HG02885 (cell line): ENCODE measurements around the gene NPFFR1.

Source experiments
- ATAC-seq: cut with Tn5 transposase; IDR thresholded peaks from one replicate; pipeline ENCODE4 v1.9.1; 2021; ENCODE audit warnings: mild to moderate bottlenecking; ENCODE audit not compliant: unreplicated experiment, poor library complexity

NPFFR1 gene

DNA sequence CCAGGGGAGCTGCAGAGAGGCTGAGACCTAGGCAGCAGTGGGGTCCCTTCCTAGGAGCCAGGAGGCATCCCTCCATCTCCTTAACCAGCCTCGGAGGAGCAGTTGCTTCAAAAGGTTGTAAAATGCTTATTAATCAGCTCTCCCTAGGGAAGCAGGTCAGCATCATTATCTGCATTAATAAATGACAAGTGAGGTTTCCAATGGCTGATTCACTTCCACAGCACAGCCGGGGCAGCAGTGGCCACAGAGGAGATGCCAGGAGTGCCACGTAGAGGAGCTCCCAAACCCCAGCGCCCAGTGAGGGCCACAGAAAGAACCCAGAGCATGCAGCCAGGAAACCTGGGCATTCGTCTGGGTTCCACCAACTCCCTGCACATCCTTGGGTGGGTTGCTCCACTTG lies 8.2 kb upstream of the NPFFR1 start:
- no peak for ATAC-seq

DNA sequence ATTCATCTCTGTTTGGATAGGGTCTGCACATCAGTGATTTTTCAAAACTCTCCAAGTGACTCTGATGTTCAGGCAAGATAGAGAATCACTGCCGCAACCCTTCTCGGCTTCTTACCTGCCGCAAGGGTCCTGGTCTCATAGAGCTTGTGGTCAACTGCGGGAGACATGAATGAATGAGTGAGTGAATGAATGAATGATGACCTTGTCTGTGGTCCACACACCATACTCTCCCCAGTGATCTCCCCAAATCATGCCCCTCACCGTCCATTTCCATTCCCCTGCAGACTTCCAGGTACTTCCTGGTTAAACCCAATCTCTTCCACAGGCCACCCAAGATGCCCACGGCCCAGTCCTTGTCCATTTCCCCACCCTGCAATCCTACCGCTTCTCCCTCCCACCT lies 5.9 kb upstream of the NPFFR1 start:
- ATAC-seq, result no peak

DNA sequence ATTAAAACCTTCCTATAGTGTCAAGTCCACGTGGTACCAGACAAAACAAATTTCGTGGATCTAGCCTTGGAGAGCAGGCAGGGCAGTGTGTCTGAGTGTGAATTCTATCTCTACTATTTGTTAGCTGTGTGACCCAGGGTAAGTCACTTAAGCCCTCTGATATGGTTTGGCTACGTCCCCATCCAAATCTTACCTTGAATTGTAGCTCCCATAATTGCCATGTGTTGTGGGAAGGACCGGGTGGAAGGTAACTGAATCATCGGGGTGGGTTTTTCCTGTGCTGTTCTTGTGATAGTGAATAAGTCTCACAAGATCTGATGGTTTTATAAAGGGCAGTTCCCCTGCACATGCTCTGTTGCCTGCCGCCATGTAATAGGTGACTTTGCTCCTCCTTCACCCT lies 2.8 kb upstream of the NPFFR1 start:
- no peak for ATAC-seq

DNA sequence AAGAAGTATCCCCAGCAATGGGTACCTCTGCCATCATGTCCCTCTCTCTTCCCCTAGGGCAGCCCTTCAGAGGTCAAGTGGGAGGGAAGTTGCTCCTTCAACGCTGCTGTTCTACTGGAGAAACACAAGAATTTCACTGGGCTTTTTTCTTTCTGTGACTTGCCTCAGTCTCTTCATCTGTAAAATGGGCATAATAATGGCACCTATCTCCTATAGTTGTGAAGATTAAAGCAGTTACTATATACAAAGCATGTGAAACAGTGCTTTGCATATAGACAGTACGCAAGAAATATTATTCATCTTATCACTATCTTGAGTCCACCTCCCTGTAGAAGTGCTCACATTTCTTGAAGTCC lies 1.6 kb upstream of the NPFFR1 start:
- no peak for ATAC-seq

GRCh38 chr10:70284542-70285475 lies 1.0 kb upstream of the NPFFR1 start:
- no peak for ATAC-seq

GRCh38 chr10:70283071-70283444 lies 746 bp downstream of the NPFFR1 start:
- ATAC-seq, result no peak

DNA sequence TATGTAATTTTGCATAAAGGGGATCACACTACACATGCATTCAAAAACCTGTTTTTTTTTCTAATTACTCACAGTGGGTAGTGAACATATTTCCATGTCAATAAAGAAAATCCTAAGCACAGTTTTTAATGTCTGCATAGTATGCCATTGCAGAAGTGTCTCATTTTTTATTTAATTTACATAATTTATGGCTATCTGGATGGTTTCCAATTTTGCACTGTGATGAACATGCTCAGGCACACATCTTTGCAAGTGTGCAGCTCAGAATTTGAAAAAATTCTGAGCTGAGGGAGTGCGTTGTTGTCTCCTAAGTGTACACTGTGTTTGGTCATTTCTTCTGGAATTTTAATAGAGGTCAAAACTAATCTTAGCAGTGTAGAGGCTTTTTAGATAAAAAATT lies 2.2 kb downstream of the NPFFR1 start:
- no peak for ATAC-seq

DNA sequence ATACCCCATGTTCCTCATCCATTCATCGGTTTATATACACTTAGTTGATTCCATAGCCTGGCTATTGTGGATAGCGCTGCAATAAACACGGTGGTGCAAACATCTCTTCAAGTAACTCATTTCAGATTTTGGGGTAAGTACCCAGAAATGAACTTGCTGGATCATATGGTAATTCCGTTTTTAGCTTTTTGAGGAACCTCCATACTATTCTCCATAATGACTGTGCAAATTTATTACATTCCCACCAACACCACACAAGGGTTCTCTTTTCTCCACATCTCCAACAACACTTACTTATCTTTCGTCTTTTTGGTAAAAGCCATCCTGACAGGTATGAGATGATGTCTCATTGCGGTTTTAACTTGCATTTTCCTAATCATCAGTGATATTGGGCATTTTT lies 3.7 kb downstream of the NPFFR1 start:
- ATAC-seq, result no peak

DNA sequence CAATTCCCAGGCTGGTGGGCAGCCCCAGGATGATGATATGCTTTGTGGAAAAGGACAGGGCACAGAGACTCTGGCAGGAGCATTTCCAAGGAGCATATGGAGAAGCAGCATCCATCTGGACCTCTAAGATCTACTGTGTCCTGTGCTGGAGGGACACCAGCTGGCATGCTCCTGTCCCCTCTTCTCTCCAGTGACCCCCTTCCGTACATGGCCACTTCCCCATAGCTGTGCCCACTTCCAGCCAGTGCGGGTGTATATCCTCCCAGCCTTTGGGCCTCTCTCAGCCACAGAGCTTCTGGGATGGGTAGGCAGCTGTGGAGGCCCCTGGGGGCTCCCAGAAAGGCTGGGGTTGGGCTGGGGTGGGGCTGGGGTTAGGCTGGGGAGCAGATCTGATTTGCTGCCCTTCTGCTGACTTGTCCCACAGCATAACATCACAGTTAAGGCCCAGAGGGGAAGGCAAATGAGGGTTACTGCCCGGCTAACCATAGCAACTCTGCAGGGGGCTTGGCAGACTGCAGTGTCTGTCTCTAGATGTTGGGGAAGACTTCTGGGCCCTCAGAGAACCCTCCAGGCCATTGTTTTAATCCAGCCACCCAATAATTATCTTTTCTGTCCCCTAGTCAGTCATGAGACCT lies 6.3 kb downstream of the NPFFR1 start:
- no peak for ATAC-seq

GRCh38 chr10:70274643-70275042 lies 9.2 kb downstream of the NPFFR1 start:
- ATAC-seq, result no peak

GRCh38 chr10:70272925-70273316 lies 10.9 kb downstream of the NPFFR1 start:
- peak; percentile 56 for ATAC-seq

DNA sequence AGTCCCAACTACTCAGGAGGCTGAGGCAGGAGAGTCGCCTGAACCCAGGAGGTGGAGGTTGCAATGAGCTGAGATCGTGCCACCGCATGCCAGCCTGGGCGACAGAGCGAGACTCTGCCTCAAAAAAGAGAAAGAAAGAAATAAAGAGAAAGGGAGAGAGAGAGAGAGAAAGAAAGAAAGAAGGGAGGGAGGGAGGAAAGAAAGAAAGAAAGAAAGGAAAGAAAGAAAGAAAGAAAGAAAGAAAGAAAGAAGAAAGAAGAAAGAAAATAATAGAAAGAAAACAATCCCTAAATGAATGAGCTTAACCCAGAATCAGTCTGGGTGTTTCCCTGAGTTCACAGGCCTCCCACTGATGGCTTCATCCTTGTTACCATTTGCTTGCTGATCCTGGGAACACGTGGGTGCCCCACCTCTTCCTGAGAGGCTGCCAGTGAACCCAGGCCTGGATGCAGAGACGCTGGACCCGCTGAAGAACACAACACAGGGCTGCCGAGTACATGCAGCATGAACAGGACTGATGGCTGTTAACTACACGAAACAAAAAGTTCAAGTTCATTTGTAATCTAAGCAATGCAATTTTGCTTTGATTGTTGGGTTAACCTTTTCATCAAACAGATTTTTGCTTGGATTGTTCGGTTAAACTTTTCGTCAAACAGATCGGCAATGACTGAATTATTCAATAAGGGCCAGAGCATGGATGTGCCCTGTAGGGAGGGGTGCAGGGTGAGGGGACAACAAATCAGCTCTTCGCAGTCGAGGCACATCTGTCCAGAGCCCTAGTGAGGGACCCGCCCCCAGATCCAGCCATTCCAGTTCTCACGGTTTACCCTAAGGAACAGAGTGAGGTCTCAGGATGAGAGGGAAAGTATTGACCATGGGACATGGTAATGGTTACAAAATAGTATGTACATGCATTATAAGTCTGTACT lies 11.5 kb downstream of the NPFFR1 start:
- ATAC-seq, result no peak

- ATAC-seq, result no peak
These were observed 12.9 kb downstream of the NPFFR1 start for GRCh38 chr10:70270952-70271351.

GRCh38 chr10:70269741-70270140 lies 14.1 kb downstream of the NPFFR1 start:
- ATAC-seq, result no peak

DNA sequence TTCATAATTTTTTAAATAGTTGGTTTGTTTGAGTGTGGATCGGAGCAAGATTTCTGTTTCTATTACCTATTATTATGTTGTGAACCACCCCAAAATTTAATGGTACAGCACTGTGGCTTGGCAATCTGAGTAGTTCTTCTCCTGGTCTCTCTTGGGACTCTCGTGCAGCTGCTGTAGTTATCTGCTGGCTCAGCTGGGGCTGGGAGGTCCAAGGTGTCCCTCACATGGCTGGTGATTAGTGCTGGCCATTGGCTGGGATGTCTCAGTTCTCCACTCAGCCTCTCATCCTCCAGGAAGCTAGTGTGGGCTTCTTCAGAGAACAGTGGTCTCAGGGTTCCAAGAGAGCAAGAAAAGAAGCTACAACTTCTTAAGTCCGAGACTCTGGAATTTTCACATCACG lies 15.4 kb downstream of the NPFFR1 start:
- no peak for ATAC-seq

- no peak for ATAC-seq
These were observed 16.5 kb downstream of the NPFFR1 start for GRCh38 chr10:70267161-70267933.

DNA sequence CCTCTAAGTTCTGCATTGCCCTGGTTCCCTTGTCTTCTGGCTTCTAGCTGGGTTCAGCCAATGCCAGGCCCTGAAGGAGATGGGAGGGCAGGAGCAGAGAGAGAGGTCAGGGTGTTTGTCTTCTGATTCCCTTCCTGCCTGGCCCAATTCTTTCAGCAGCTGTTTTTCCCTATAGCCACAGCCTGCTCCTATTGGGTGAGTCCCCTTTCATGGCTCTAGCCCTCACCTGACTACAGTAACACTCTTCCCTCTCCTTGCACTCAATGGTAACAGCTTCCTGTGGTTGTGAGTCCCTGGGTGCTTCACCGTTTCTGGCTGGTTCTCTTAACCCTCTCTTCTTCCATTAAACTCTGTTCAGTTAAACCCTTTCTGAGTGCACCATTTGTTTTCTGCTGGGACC lies 17.1 kb downstream of the NPFFR1 start:
- no peak for ATAC-seq

GRCh38 chr10:70266056-70266455 lies 17.7 kb downstream of the NPFFR1 start:
- ATAC-seq, result no peak

GRCh38 chr10:70265032-70265689 lies 18.6 kb downstream of the NPFFR1 start:
- no peak for ATAC-seq

- no peak for ATAC-seq
These were observed 23.1 kb downstream of the NPFFR1 start for GRCh38 chr10:70260734-70261133.
